Measurements from ENCODE around the gene PTPN2.
"Not testable (repeated sequence)": the region's sequence is repeated elsewhere in the genome, so short reads cannot be mapped to it uniquely, and the experiment has no call there.

The PTPN2 gene

DNA sequence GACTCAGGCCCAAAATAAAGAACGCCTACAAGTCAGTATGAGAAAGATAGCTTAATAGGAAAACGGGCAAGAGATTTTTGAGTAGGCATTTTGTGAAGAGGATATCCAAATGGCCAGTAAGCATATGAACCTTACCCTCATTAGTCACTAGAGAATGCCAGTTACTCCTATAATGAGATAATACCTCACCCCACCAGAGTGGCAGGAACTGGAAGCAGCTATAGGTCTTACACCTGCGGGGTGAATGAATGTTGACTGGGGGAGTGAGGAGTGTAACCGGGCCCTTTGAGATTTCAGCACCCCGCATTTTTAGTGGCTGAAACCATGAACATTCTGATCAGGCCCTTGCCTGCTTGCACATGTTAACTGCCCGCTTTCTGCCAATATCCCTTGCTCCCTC, 7.5 kb upstream of the PTPN2 start:
- DNase-seq (ENCODE audit: low read depth in 2 of 2), result no peak

DNA sequence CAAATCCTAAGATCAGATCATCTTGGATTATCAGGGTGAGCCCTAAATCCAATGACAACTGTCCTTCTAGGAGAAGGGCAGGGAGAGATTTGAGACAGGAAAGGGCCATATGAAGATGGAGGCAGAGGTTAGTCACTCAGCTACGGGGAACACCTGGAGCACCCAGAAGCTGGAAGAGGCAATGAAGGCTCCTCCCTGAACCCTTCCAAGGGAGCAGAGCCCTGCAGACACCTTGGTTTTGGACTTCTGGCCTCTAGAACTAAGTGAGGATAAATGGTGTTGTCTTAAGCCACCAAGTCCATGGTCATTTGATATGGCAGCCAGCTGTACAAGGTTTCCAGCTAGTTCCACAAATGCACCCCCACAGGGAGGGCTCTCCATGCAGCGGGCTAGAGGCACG, 6.9 kb upstream of the PTPN2 start:
- DNase-seq (ENCODE audit: low read depth in 2 of 2), result no peak

DNA sequence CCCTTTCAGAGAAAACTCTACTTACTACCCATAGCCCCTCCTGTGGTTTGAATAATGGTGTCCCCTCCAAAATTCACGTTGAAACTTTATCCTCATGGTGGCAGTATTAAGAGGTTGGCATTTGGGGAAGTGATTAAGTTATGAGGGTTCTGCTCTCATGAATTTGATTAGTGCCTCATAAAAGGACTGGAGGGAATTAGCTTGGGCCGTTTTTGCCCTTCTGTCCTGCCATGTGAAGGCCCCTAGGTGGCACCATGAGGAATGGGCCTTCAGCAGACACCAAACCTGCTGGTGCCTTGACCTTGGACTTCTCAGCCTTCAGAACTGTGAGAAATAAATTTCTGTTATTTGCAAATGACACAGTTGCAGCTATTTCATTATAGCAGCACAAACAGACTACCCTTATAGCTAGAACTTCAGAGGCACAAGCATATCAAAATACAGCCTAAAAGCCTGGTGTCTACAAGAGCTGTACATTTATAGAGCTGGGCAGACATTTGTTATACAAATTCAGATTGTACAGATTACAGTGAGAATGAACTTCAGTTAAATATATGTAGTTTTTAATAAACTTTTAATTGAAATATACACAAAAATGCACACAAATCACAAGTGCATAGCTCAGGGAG, 2.6 kb upstream of the PTPN2 start:
- no peak for DNase-seq (ENCODE audit: low read depth in 2 of 2)

DNA sequence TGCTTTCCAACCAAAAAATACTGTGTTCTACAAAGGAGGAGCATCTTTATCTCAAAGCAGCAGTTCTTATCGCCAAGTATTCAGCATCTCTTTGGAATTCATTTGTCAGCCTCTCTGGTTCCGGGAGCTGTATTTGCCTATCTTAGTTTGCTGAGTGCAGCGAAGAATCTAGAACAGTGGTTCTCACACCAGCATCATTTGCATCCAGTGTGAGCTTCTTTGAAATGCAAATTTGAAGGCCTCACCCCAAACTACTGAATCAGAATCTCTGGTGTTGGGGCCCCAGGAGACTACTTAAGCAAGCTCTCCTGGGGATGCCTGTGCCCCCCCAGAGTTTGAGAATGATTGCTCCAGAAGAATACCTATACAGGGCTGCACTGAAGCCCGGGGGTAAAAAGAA, 1.5 kb upstream of the PTPN2 start:
- DNase-seq (ENCODE audit: low read depth in 2 of 2), result no peak

DNA sequence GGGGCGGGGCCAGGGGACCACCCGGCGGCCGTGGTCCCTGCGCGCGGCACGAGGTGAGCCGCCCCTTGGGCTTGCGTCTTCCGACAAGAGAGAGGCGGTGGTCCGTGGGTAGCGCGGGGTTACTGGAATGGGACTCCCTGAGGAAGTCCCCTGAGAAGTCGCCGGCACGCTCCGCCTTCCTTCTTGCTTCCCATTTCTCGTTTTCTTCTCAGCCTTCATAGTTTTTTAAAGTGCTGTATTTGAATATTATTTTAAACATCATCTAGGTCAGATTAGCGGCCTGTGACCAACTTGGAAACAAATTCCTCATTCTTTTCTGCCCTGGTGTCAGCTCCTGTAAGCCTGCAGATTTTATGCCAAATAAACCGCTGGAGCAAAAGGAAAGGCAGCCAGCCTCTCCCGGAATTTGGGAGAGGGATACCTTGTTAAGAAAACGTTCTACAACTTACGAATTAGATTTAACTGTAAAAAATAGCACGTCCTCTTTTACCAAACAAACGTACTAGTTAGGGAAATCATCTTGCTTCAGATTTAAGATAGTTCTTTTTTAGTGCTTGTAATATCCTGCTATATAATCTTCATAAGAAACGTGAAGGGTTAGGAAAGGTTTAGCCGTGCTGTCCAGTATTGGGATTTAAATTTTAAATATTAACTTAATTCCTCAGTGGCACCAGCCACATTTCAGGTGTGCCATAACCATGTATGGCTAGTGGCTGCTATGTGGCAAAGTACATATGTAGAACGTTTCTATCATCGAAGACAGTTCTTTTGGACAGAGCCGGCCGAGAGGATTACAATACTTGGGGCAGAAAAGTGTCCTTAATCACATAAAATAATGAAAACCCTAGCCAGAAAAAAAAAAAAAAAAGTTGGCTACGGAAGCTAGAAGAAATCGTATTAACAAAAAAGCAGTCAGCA, 628 bp upstream of the PTPN2 start:
- DNase-seq (ENCODE audit: low read depth in 2 of 2), result no peak

DNA sequence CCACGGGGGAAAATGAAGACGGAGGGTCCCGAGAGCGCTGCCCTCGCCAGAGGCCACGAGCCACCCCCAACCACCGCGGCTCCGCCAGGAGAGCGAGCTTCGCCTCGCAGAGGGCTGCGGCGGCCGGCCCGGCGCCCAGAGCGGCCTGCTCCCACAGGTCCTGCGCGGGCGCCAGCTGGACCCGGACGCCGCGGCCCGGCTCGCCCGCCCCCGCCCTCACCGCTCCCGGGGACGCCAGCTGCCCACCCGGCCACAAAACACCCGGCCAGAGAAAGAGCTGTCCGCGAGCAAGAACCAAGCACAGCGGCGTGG, 709 bp downstream of the PTPN2 start:
- DNase-seq (ENCODE audit: low read depth in 2 of 2), result no peak

DNA sequence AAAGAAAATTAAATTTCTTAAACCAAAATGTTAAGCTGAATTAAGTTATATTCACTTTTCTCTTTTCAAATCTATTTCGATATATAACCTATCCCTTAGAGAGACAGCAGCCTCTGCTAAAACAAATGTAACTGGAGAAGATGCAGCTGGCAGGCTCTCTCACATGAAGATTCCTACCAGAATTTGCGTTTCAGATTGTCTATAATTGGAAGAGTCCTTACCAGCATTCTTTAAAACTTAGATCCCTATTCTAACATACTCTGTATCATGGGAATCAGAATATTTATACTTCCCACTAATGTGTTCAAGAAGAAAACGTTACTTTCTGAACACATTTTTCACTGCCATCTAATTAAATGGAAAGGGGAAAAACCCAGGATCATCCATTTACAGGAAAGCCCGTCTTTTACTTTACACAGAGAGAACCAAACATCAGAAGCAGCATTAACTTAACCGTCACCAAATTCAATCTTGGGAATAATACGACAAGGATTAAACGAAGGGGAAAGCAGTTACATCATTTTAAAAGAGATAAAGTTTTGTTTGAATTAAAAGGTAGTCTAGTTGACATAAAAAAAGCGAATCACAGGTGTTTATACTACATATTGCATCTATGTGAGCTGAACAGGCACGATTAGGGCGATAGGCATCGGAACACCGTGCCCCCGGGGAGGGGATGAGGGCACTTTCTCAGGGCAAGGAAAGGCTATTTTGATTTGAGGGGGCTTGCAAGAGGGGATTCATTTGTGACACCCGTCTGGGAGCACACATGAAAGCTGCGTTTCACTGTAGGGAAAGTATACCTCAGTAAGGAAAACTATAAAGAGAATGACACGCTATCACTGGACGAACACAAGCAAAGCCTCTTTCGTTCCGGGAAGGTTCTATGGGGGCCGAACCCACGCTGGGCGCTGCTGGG, 1.3 kb downstream of the PTPN2 start:
- no peak for DNase-seq (ENCODE audit: low read depth in 2 of 2)

DNA sequence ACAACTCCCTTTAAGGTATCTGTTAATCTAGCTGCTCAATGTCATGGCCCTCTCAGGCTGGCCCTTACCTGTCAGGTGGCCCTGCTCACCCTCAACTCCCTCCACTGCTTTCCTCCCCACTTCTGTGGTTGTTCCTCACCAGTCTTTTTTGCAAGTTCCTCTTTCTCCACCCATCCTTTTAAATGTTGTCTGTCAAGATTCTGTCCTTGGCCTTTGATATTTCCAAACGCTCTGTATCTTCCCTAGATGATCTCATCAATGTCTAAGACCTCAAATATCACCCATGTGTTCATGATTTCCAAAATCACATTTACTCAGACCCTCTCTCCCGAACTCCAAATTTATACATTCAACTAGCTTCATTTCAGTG, 3.5 kb downstream of the PTPN2 start:
- DNase-seq (ENCODE audit: low read depth in 2 of 2), result no peak

DNA sequence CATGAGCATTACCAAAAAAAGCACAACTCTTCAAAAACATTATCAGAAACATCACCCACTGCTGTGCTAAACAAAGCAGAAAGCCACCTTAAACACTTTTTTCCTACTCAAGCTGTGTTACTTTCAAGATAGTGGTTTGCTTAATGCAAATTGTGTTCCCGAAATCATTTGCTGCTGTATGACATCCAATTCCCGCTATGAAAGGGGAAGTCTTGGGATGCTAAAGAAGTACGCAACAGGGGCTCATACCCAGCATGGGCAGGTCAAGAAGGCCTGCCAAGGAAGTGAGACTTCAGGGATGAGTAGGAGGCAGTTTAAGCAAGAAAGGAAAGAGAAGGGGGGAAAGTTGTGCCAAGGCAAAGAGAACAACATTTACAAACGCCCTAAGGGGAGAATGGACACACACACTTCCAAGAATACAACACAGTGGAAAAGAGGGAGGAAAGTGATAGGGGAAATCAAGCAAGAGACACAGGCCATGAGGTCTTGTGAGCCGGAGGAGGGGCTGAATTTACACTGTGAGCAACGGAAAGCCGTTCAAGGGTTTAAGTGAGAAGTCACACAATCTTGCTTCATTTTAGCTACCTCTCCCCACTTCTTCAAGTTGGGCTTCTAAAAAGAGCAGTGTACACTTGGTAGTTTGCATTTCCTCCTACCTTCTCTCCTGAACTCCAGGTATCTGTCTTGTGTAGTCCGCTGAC, 4.0 kb downstream of the PTPN2 start:
- DNase-seq (ENCODE audit: low read depth in 2 of 2), result no peak

DNA sequence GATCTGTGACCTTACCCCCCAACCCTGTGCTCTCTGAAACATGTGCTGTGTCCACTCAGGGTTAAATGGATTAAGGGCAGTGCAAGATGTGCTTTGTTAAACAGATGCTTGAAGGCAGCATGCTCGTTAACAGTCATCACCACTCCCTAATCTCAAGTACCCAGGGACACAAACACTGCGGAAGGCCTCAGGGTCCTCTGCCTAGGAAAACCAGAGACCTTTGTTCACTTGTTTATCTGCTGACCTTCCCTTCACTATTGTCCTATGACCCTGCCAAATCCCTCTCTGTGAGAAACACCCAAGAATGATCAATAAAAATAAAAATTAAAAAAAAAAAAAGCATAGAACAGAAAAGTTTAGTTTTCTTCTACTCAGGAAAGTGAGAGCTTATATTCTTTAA, 9.0 kb downstream of the PTPN2 start:
- DNase-seq (ENCODE audit: low read depth in 2 of 2), result not testable (repeated sequence)

DNA sequence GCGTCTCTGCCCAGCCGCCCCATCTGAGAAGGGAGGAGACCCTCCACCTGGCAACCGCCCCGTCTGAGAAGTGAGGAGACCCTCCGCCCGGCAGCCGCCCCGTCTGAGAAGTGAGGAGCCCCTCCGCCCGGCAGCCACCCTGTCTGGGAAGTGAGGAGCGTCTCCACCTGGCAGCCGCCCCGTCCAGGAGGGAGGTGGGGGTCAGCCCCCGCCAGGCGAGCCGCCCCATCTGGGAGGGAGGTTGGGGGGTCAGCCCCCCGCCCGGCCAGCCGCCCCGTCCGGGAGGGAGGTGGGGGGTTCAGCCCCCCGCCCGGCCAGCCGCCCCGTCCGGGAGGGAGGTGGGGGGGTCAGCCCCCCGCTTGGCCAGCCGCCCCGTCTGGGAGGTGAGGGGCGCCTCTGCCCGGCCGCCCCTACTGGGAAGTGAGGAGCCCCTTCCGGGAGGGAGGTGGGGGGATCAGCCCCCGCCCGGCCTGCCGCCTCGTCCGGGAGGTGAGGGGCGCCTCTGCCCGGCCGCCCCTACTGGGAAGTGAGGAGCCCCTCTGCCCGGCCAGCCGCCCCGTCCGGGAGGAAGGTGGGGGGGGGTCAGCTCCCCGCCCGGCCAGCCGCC, 10.0 kb downstream of the PTPN2 start:
- DNase-seq (ENCODE audit: low read depth in 2 of 2), result not testable (repeated sequence)

DNA sequence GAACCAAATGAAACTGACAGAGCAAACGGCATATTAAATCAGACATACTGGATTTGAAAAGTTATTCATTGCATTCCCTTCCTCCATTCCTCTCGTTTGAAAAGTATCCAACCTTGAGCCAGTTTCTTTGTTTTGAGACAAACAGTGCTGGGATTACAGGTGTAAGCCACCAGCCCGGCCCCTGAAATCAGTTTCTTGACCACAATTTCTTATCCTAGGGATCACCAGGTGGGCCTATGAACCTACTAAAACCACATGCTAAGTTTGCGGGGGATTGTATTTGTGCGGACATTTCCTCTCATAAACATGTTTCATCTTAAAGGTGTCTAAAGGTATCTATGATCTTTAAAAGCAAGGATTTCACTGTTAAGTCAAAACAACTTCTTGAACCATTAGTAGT, 11.6 kb downstream of the PTPN2 start:
- DNase-seq (ENCODE audit: low read depth in 2 of 2), result no peak

DNA sequence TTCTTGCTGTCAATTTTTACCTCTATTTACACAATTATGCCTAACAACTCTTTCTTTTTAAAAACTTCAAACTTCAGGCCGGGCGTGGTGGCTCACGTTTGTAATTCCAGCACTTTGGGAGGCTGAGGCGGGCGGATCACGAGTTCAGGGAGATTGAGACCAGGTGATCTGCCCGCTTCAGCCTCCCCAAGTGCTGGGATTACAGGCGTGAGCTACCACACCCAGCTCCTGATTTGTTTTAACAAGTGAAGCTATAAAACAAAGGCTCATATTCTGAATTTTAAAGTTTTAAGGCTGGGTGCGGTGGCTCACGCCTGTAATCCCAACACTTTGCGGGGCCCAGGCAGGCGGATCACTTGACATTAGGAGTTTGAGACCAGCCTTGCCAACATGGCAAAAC, 15.5 kb downstream of the PTPN2 start:
- DNase-seq (ENCODE audit: low read depth in 2 of 2), result no peak

DNA sequence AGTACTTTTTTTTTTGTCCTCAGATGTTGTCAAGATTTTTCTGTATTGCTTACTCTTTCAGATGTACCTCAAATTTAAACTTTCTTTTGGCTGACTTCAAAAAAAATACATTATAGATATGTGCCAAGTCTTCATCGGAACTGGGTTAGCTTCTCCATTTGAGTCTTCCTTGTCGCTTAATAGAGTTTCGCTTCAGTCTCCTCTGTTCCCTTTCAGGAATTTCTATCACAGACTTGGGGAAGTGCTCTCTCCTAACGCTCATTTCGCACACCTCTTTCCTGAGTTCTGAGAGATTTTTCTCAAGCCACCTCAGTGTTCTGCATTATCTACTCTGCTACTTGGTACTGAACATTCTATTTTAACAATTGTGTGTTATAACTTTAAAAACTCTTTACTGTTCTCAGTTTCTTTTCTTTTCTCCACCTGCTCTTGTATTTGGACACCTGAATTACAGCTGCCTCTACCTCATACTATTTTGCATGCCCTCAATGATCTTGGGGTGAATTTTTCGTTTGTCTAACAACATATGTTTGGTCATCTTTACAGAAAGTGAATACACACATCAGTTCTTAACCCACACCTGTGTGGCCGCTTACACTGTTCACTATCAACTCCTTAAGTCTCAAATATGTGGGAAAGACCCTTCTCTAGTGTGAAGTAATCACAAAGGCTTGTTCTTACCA, 16.5 kb downstream of the PTPN2 start:
- DNase-seq (ENCODE audit: low read depth in 2 of 2), result no peak

DNA sequence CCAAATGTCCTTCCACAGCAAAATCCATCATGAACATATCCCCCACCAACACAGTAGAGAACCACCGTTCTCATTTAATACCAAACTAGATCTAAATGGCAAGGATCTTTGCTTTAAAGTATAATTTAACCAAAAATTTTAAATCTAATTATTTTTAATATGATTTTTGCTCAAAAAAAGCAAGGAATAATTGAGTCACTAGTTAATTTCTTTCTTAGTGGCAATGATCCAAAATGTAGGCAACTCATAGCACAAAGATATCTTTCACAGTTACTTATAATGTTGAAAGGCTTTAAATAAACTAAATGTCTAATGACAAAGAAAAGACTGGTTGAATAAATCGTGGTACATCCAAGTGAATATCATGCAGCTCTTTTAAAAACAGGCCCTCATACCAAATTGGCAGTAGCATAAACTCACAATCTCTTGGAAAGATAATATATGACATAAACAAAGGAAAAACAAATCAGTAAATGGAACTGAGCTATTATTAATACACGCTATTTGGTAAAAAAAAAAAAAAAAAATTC, 20.3 kb downstream of the PTPN2 start:
- no peak for DNase-seq (ENCODE audit: low read depth in 2 of 2)

DNA sequence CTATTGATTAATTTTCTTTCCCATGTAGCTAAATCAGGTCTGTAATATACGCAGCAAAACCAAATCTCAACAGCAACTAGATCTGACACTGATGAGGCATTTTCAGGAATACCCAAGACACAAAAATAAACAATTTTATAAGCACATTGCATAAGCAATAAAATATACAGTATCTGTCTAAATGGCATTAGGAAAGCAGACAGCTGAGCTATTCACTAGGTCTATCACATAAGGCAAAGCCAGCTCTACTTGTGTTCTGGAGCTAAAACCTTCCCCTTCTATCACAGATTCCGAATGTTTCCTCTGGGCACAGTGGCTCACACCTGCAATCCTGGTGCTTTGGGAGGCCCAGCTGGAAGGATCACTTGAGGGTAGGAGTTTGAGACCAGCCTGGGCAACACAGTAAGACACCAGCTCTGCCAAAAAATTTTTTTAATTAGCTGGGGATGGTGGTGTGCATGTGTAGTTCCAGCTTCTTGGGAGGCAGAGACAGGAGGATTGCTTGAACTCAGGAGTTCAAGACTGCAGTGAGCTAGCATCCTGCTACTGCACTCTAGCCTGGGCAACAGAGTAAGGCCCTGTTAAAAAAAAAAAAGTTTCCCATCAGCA, 21.1 kb downstream of the PTPN2 start:
- DNase-seq (ENCODE audit: low read depth in 2 of 2), result no peak

DNA sequence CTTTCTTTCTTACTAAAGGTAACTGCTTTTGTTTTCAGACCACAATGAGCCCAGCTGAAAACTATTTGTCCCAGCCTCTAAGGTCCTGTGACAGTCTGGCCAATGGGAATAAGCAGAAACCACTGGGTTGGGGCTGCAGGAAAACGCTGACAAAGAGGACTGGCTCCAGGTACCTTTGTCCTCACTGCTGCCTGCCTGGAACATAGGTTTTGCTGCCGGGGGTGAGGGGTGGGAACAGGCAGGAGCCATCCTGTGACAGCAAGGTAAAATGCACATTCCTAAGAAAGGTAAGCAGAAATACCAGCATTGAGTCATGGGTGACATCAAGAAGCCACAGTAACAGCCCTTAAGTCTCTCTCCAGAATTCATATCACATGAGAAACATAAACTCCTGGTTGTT, 21.6 kb downstream of the PTPN2 start:
- DNase-seq (ENCODE audit: low read depth in 2 of 2), result no peak

DNA sequence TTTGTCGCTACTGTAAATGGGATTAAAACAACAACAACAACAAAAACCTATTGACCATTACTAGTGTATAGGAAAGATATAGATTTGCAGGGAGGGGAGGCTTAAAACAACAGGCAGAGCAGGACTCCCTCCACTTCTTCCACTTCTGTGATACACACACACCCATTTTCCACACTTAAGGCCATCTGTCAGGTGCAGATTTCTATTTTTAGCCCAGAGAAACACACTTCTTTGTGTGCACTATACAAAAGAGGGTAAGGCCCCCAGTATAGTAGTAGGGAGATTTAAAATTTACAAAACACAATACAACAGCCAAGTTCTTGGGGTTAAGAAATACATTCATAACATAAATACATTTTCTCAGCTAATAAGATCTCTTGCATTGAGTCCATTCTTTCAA, 22.4 kb downstream of the PTPN2 start:
- DNase-seq (ENCODE audit: low read depth in 2 of 2), result no peak

DNA sequence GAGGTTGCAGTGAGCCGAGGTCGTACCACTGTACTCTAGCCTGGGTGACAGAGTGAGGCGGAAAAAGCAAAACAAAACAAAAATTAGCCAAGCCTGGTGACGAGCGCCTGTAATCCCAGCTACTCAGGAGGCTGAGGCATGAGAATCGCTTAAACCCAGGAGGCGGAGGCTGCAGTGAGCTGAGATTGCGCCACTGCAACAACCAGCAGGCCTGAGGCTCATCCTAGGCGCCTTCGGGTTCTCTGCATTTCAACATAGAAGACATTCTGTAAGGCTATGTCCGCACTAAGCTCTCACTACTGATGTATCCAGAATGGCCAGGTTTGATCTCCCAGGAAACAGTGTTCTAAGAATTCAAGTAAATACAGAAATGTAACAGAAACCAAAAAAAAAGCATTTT, 23.5 kb downstream of the PTPN2 start:
- no peak for DNase-seq (ENCODE audit: low read depth in 2 of 2)

DNA sequence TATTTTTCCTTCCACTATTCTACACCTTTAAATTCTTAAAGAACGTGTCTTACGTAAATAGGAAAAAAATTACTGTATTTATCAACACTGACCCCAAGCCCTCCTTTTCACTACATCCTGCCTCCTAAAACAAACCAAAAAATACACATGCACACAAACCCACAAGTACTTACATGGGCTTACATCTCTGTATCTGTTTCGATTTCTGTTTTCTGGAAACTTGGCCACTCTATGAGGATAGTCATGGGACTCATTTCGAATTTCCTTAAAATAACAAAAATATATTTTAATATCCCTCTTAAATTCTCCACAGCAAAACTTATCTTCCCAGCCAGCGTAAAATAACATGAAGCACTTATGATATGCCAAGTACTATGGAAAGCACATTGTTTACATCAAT, 25.0 kb downstream of the PTPN2 start:
- no peak for DNase-seq (ENCODE audit: low read depth in 2 of 2)

Data from stimulated activated CD4-positive, alpha-beta T cell treated with anti-CD3 and anti-CD28 coated beads, Interleukin-15, amount 100 ng/mL, for 48 hours (primary cell).